Mammary epithelial cell (primary cell): ENCODE results near the gene DNAAF5.

Source experiments
- CTCF ChIP-seq, 2 donors: IDR thresholded peaks in 1 of 2; conservative IDR thresholded peaks in 1 of 2; 2 replicates each; pipeline ENCODE4 v1.5.1; 2011 to 2012; ENCODE audit warnings: inconsistent platforms in 2 of 2, low read length in 2 of 2, mild to moderate bottlenecking in 2 of 2, control low read depth in 1 of 2, low read depth in 1 of 2; ENCODE audit not compliant: insufficient read depth in 1 of 2; ENCODE audit errors: extremely low read depth in 1 of 2
- EZH2 ChIP-seq: IDR thresholded peaks from 2 replicates; pipeline ENCODE4 v1.6.1; 2012; ENCODE audit warnings: low read length, inconsistent platforms, borderline replicate concordance

- no peak for TF ChIP-seq CTCF (conservative IDR thresholded peaks at IDR 0.05 in 1 of 2, IDR thresholded peaks at IDR 0.05 in 1 of 2; ENCODE audit: extremely low read depth in 1 of 2, insufficient read depth in 1 of 2, low read depth in 1 of 2, low read length in 2 of 2)
- no peak for TF ChIP-seq EZH2
These were observed 3.0 kb upstream of the DNAAF5 start for GRCh38 chr7:723541-723940.
